HG03159 (cell line): Measurements from ENCODE around the gene SERINC5.
"Not testable (repeated sequence)": the region's sequence is repeated elsewhere in the genome, so short reads cannot be mapped to it uniquely, and the experiment has no call there.

ENCODE experiments used
- ATAC-seq: cut with Tn5 transposase; IDR thresholded peaks from one replicate; pipeline ENCODE4 v1.9.1; 2021; ENCODE audit warnings: mild to moderate bottlenecking, moderate library complexity; ENCODE audit not compliant: unreplicated experiment

The SERINC5 gene

GRCh38 chr5:80181618-80182211 lies 74.1 kb downstream of the SERINC5 start:
- ATAC-seq, result no peak

GRCh38 chr5:80177236-80177635 lies 78.6 kb downstream of the SERINC5 start:
- ATAC-seq, result no peak

GRCh38 chr5:80175337-80175736 lies 80.5 kb downstream of the SERINC5 start:
- no peak for ATAC-seq

- no peak for ATAC-seq
These were observed 81.1 kb downstream of the SERINC5 start for GRCh38 chr5:80174790-80175189.

- no peak for ATAC-seq
These were observed 83.7 kb downstream of the SERINC5 start for GRCh38 chr5:80172067-80172695.

GRCh38 chr5:80170117-80170535 lies 85.7 kb downstream of the SERINC5 start:
- no peak for ATAC-seq

GRCh38 chr5:80168388-80169028 lies 87.3 kb downstream of the SERINC5 start:
- ATAC-seq, result no peak

- ATAC-seq, result no peak
These were observed 90.4 kb downstream of the SERINC5 start for GRCh38 chr5:80165452-80165851.

GRCh38 chr5:80161165-80161564 lies 94.7 kb downstream of the SERINC5 start:
- ATAC-seq, result no peak

GRCh38 chr5:80160242-80160641 lies 95.6 kb downstream of the SERINC5 start:
- ATAC-seq, result no peak

- no peak for ATAC-seq
These were observed 96.6 kb downstream of the SERINC5 start for GRCh38 chr5:80159133-80159815.

GRCh38 chr5:80156156-80156555 lies 99.7 kb downstream of the SERINC5 start:
- ATAC-seq, result no peak

- ATAC-seq, result no peak
These were observed 101.1 kb downstream of the SERINC5 start for GRCh38 chr5:80154749-80155148.

- ATAC-seq, result not testable (repeated sequence)
These were observed 101.6 kb downstream of the SERINC5 start for GRCh38 chr5:80154289-80154688.

- ATAC-seq, result no peak
These were observed 102.2 kb downstream of the SERINC5 start for GRCh38 chr5:80153586-80154126.

- no peak for ATAC-seq
These were observed 103.1 kb downstream of the SERINC5 start for GRCh38 chr5:80152778-80153177.

GRCh38 chr5:80151890-80152289 lies 104.0 kb downstream of the SERINC5 start:
- no peak for ATAC-seq

- ATAC-seq, result no peak
These were observed 105.1 kb downstream of the SERINC5 start for GRCh38 chr5:80150731-80151130.

GRCh38 chr5:80149161-80149609 lies 106.7 kb downstream of the SERINC5 start:
- no peak for ATAC-seq

- ATAC-seq, result no peak
These were observed 108.6 kb downstream of the SERINC5 start for GRCh38 chr5:80147119-80147815.

GRCh38 chr5:80146046-80146445 lies 109.8 kb downstream of the SERINC5 start:
- ATAC-seq, result no peak
